ENCODE measurements around the gene SORBS1.

The SORBS1 gene

DNA sequence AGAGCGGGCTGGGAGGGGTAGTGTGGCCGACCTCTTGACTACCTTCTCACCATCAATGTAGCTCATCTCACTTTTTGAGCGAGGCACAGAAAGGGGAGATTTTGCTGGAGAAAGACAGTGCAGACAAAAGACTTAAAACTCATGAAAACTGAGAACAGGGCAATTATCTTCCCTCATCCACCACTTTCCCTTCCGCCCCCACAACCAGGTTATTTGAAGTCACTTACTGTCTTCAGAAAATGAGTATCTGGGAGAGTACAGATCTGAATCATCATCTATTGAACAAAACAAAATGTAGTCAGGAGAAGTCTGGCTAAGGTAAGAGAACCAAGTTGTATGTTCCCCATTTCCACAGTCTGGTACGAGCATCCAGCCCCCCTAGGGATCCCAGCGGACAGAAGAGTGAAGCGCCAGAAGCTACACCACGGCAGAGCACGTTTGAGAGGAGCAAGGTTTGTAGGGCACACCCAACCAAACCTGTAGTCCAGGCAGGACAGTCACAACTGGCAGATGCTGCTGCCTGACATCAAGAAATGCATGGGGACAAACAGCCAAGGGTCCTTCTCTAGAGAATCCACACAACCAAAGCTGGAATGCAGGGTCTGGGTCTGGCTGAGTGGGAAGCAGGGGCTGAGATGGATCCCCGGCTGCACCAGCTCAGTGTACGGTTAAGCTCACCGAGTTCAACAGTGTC lies 177.0 kb downstream of the SORBS1 start:
- in situ Hi-C loops (cut with HindIII; ENCODE audit: low sequenced_read_pairs): no loop called here
- H3K4me3 ChIP-seq (ENCODE audit: low read depth, low read length): no peak overlapping the region
- no peak for DNase-seq (ENCODE audit: low read depth, low spot score)
- TF ChIP-seq, protein P1, sequence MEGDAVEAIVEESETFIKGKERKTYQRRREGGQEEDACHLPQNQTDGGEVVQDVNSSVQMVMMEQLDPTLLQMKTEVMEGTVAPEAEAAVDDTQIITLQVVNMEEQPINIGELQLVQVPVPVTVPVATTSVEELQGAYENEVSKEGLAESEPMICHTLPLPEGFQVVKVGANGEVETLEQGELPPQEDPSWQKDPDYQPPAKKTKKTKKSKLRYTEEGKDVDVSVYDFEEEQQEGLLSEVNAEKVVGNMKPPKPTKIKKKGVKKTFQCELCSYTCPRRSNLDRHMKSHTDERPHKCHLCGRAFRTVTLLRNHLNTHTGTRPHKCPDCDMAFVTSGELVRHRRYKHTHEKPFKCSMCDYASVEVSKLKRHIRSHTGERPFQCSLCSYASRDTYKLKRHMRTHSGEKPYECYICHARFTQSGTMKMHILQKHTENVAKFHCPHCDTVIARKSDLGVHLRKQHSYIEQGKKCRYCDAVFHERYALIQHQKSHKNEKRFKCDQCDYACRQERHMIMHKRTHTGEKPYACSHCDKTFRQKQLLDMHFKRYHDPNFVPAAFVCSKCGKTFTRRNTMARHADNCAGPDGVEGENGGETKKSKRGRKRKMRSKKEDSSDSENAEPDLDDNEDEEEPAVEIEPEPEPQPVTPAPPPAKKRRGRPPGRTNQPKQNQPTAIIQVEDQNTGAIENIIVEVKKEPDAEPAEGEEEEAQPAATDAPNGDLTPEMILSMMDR (IDR thresholded peaks at IDR 0.05; ENCODE audit: low read depth, low read length): no peak

DNA sequence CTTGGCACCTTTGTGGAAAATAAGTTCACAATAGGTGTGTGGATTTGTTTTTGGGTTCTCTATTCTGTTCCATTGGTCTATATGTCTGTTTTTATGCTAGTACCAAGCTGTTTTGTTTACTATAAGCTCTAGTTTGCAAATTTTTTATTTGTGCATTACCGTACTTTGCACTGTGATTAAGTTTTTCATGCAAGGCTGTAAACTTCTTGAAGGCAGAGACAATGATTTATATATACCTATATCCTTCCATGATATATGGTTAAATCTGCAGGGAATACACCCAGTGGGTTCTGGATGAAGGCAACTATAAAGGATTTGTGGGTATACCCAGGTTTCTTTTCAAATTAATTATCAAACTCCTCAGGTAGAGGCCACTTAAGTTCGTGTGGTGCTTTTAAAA lies 178.6 kb downstream of the SORBS1 start:
- TF ChIP-seq, protein P1 (IDR thresholded peaks at IDR 0.05; ENCODE audit: low read depth, low read length): no peak
- no peak overlapping the region for H3K4me3 ChIP-seq (ENCODE audit: low read depth, low read length)
- in situ Hi-C loops (cut with HindIII; ENCODE audit: low sequenced_read_pairs): no loop called here
- DNase-seq (ENCODE audit: low read depth, low spot score): no peak

DNA sequence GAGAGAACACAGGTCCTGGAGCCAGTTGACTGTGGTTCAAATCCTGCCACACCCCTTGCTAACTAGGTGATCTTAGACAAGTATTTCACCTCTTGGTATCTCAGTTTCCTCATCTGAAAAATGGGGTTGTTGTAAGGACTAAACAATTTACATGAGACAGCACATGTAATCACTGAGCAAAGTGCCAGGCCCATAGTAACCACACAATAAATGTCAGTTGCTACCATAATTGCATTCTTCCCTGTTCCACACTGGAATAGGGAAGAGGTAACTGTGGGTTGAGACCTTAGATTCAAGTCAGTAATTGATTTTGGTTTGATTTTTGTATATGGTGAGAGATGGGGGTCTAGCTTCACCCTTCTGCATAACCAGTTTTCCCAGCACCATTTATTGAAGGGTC lies 179.0 kb downstream of the SORBS1 start:
- H3K4me3 ChIP-seq (ENCODE audit: low read depth, low read length): no peak overlapping the region
- DNase-seq (ENCODE audit: low read depth, low spot score): no peak
- TF ChIP-seq, protein P1 (IDR thresholded peaks at IDR 0.05; ENCODE audit: low read depth, low read length): no peak
- in situ Hi-C loops (cut with HindIII; ENCODE audit: low sequenced_read_pairs): no loop called here

DNA sequence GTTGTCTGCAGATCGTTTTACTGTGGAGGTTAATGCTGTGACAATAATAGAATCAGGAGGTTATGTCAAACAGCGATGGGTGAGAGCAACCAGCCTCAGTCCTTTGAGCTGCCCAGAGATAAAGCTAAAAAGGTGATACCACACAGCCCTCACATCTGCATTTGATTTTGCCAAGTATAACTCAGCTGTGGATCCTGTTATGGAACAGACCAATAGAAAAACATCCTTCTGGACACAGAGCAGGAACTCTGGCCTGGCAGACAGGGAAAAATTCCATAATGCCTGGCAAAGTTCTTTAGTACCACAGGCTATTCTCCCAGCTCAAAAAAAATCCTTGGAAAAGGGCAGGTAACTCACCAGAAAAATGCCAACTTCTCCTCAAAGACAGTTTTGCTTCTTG lies 183.2 kb downstream of the SORBS1 start:
- no peak for DNase-seq (ENCODE audit: low read depth, low spot score)
- in situ Hi-C loops (cut with HindIII; ENCODE audit: low sequenced_read_pairs): no loop called here
- no peak overlapping the region for H3K4me3 ChIP-seq (ENCODE audit: low read depth, low read length)
- TF ChIP-seq, protein P1 (IDR thresholded peaks at IDR 0.05; ENCODE audit: low read depth, low read length): no peak

DNA sequence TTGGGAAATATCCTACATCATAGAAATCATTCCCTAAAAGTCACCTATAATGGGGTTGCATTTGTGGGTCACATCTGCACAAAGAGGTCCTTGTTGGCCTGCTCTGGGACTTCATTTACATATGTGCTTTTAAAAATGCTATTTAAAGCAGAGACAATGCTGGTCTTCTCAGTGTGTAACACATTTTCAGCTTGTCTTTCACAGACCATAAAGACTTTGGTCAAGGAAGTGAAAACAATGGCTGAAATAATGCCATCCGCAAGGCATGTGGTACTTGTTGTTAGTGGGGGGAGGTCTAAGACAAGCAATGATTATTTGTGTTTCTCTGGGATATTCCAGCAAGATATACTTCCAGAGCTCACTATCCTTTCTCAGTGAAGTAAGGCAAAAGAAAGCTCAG lies 185.8 kb downstream of the SORBS1 start:
- in situ Hi-C loops (cut with HindIII; ENCODE audit: low sequenced_read_pairs): no loop called here
- TF ChIP-seq, protein P1 (IDR thresholded peaks at IDR 0.05; ENCODE audit: low read depth, low read length): no peak
- no peak for DNase-seq (ENCODE audit: low read depth, low spot score)
- H3K4me3 ChIP-seq (ENCODE audit: low read depth, low read length): no peak overlapping the region

DNA sequence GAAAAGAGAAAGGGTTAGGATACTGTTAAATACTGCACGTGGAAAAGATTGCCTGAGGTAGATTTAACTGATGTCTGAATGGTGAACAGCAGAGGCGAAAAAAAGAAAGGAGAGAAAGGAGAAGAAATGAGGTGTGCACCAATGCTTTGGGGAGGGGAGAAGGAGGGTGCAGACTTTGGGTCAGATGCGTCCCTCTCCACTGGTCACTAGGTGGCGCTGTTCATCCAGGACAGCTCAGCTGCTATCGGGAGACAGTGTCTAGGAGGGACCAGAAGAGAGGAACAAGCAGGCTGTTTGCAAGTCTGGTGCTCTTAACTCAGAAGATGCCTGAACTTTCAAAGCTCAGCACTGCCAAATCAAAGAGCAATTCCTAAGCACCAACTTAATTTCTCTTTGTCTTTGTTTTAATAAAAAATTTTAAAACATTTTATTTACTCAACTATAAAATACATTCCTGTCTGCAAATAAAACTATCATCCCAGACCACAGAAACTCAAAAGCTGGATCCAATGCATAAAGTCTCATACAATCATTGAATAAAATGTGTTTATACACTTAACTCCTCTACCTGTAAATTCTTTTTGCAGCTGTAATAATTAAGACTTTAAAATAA lies 186.5 kb downstream of the SORBS1 start:
- in situ Hi-C loops (cut with HindIII; ENCODE audit: low sequenced_read_pairs): no loop called here
- no peak overlapping the region for H3K4me3 ChIP-seq (ENCODE audit: low read depth, low read length)
- peak; percentile 71 for DNase-seq (ENCODE audit: low read depth, low spot score)
- TF ChIP-seq, protein P1 (IDR thresholded peaks at IDR 0.05; ENCODE audit: low read depth, low read length): peak; percentile 88

Measured in astrocyte of the spinal cord (primary cell).